Spleen (tissue), 7 donors: Measurements from ENCODE around the gene METTL9.

Experiments
- POLR2A ChIP-seq, 3 donors: fragments of 450-650 bp; IDR thresholded peaks; one replicate each; pipeline ENCODE4 v1.5.1; 2017; ENCODE audit warnings: antibody characterized with exemption in 3 of 3, mild to moderate bottlenecking in 1 of 3
- POLR2AphosphoS5 ChIP-seq, 3 donors: sonication (generic); formaldehyde crosslinking; IDR thresholded peaks; one replicate each; pipeline ENCODE4 v1.5.1; 2017; ENCODE audit warnings: antibody characterized with exemption in 3 of 3
- TF ChIP-seq, protein P1 (sequence below), 11 experiments: fragments of 200-600 bp in 7 of 11; fragments of 450-650 bp in 4 of 11; sonication (generic) in 4 of 11; IDR thresholded peaks in 8 of 11; conservative IDR thresholded peaks in 3 of 11; 1 replicate in 7 of 11; 2 replicates in 4 of 11; pipeline versions ENCODE4 v1.4.0 to v1.8.0; 2016 to 2021; ENCODE audit warnings: antibody characterized with exemption in 11 of 11, inconsistent platforms in 4 of 11, mild to moderate bottlenecking in 1 of 11
- donor health status: DM: no; HTN: no; CAD: no; lungs with moderate emphysema.
- donor health status: DM: no; HTN: no; CAD: no.
- donor health status: DM: no; HTN: no; CAD: no.

DNA sequence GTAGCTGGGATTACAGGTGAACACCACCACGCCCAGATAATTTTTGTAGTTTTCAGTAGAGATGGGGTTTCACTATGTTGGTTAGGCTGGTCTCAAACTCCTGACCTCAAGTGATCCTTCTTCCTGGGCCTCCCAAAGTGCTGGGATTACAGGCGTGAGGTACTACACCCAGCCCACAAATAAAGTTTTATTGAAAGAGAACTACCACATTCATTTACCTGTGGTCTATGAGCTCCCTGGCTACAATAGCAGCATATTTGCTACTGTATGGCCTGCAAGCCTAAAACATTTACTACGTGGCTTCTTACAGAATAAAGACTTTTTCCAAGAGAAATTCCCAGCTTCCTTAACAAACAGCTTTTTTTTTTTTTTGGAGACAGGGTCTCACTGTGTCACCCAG is 3.4 kb downstream of the METTL9 start:
- TF ChIP-seq POLR2AphosphoS5 (IDR thresholded peaks at IDR 0.05) (no peak), POLR2A (IDR thresholded peaks at IDR 0.05) (no peak)
- TF ChIP-seq, protein P1, sequence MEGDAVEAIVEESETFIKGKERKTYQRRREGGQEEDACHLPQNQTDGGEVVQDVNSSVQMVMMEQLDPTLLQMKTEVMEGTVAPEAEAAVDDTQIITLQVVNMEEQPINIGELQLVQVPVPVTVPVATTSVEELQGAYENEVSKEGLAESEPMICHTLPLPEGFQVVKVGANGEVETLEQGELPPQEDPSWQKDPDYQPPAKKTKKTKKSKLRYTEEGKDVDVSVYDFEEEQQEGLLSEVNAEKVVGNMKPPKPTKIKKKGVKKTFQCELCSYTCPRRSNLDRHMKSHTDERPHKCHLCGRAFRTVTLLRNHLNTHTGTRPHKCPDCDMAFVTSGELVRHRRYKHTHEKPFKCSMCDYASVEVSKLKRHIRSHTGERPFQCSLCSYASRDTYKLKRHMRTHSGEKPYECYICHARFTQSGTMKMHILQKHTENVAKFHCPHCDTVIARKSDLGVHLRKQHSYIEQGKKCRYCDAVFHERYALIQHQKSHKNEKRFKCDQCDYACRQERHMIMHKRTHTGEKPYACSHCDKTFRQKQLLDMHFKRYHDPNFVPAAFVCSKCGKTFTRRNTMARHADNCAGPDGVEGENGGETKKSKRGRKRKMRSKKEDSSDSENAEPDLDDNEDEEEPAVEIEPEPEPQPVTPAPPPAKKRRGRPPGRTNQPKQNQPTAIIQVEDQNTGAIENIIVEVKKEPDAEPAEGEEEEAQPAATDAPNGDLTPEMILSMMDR (IDR thresholded peaks at IDR 0.05 in 8 of 11, conservative IDR thresholded peaks at IDR 0.05 in 3 of 11) = no peak
